ENCODE measurements around the gene TWSG1. TPM values are rescaled to one million over a fixed set of nuclear protein-coding genes. Genes with fewer than 3 reads are reported as not detected.
A peak's percentile ranks its signal among the peaks of the same experiment; 100 is the strongest.
"Not testable (repeated sequence)": the region's sequence is repeated elsewhere in the genome, so short reads cannot be mapped to it uniquely, and the experiment has no call there.

Gene TWSG1
- polyA plus RNA-seq, 1 experiment, result 328 TPM

- CTCF ChIA-PET, result interaction anchor here (0.6 kb wide), 1 partner anchor 9 kb away, joined by 4 read pairs; no protein-coding TSS in a partner anchor
- no peak overlapping the region for H3K27ac ChIP-seq (ENCODE audit: low read depth, low read length)
These were observed 28.3 kb downstream of the TWSG1 start for GRCh38 chr18:9362869-9363268.

DNA sequence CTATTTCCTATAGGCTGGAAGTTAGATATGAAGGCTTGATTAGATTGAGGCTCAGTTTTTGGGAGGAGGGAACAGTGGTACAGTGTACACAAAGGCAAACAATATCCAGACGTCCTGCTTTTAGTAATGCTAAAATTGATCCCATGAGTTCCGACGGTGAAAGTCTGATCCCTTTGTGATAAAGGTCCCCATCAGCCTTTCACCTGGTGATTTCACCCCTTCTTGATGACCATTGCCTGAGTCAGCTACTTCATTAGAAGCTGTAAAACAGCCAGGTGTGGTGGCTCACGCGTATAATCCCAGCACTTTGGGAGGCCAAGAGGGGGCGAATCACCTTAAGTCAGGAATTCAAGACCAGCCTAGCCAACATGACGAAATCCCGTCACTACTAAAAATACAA is 29.7 kb downstream of the TWSG1 start:
- DNase-seq (ENCODE audit: low read depth, low spot score), result no peak
- ChIA-PET CTCF (no interaction called here), POLR2A (no interaction called here)
- Histone ChIP-seq H3K4me3 (ENCODE audit: low read depth, low read length) (no peak overlapping the region), H3K27ac (ENCODE audit: low read depth, low read length) (no peak overlapping the region), H3K9me3 (ENCODE audit: control insufficient read depth, insufficient read depth, low read length) (peaks cover 3% of the 10 kb centered on the region; the same call in 1 of the 2 replicates), H3K27me3 (ENCODE audit: control insufficient read depth, insufficient read depth, low read length) (no peaks in the 10 kb centered on the region)
- TF ChIP-seq, protein P1, sequence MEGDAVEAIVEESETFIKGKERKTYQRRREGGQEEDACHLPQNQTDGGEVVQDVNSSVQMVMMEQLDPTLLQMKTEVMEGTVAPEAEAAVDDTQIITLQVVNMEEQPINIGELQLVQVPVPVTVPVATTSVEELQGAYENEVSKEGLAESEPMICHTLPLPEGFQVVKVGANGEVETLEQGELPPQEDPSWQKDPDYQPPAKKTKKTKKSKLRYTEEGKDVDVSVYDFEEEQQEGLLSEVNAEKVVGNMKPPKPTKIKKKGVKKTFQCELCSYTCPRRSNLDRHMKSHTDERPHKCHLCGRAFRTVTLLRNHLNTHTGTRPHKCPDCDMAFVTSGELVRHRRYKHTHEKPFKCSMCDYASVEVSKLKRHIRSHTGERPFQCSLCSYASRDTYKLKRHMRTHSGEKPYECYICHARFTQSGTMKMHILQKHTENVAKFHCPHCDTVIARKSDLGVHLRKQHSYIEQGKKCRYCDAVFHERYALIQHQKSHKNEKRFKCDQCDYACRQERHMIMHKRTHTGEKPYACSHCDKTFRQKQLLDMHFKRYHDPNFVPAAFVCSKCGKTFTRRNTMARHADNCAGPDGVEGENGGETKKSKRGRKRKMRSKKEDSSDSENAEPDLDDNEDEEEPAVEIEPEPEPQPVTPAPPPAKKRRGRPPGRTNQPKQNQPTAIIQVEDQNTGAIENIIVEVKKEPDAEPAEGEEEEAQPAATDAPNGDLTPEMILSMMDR (IDR thresholded peaks at IDR 0.05; ENCODE audit: low read depth, low read length), result no peak

More at GRCh38 chr18:9362869-9363268, 28.3 kb downstream of the TWSG1 start:
- H3K27me3 ChIP-seq (ENCODE audit: control insufficient read depth, insufficient read depth, low read length), result no peaks in the 10 kb centered on the region
- POLR2A ChIA-PET, result interaction anchor here (0.6 kb wide), 1 partner anchor 26 kb away, joined by 3 read pairs; no protein-coding TSS in a partner anchor
- TF ChIP-seq, protein P1 (IDR thresholded peaks at IDR 0.05; ENCODE audit: low read depth, low read length), result no peak
- DNase-seq (ENCODE audit: low read depth, low spot score), result no peak
- peaks cover 3% of the 10 kb centered on the region; the same call in 1 of the 2 replicates for H3K9me3 ChIP-seq (ENCODE audit: control insufficient read depth, insufficient read depth, low read length)
- no peak overlapping the region for H3K4me3 ChIP-seq (ENCODE audit: low read depth, low read length)

DNA sequence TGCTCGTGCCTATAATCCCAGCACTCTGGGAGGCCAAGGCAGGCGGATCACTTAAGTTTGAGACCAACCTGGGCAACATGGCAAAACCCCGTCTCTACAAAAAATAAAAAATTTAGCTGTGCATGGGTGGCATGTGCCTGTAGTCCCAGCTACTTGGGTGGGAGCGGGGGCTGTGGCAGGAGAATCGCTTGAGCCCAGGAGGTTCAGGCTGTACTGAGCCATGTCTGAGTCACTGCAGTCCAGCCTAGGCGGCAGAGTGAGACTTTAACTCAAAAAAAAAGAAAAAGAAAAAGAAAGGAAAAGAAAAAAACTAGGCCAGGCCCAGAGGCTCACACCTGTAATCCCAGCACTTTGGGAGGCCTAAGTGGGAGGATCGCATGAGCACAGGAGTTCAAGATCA is 30.8 kb downstream of the TWSG1 start:
- peak overlapping the region; percentile 21 for H3K27ac ChIP-seq (ENCODE audit: low read depth, low read length)
- peaks cover 3% of the 10 kb centered on the region; the same call in 1 of the 2 replicates for H3K9me3 ChIP-seq (ENCODE audit: control insufficient read depth, insufficient read depth, low read length)
- TF ChIP-seq, protein P1 (IDR thresholded peaks at IDR 0.05; ENCODE audit: low read depth, low read length), result no peak
- CTCF ChIA-PET, result interaction anchor here (1.5 kb wide), 1 partner anchor 10 kb away, joined by 4 read pairs; no protein-coding TSS in a partner anchor
- POLR2A ChIA-PET, result no interaction called here
- no peaks in the 10 kb centered on the region for H3K27me3 ChIP-seq (ENCODE audit: control insufficient read depth, insufficient read depth, low read length)
- H3K4me3 ChIP-seq (ENCODE audit: low read depth, low read length), result no peak overlapping the region
- DNase-seq (ENCODE audit: low read depth, low spot score), result no peak

- TF ChIP-seq, protein P1 (IDR thresholded peaks at IDR 0.05; ENCODE audit: low read depth, low read length), result peak; percentile 40
- DNase-seq (ENCODE audit: low read depth, low spot score), result no peak
- no peak overlapping the region for H3K4me3 ChIP-seq (ENCODE audit: low read depth, low read length)
- ChIA-PET POLR2A (no interaction called here), CTCF (interaction anchor here (1.5 kb wide), 1 partner anchor 11 kb away, joined by 4 read pairs; no protein-coding TSS in a partner anchor)
- H3K27me3 ChIP-seq (ENCODE audit: control insufficient read depth, insufficient read depth, low read length), result no peaks in the 10 kb centered on the region
- H3K27ac ChIP-seq (ENCODE audit: low read depth, low read length), result no peak overlapping the region
- peaks cover 3% of the 10 kb centered on the region; the same call in 1 of the 2 replicates for H3K9me3 ChIP-seq (ENCODE audit: control insufficient read depth, insufficient read depth, low read length)
These were observed 31.6 kb downstream of the TWSG1 start for GRCh38 chr18:9366126-9366714.

DNA sequence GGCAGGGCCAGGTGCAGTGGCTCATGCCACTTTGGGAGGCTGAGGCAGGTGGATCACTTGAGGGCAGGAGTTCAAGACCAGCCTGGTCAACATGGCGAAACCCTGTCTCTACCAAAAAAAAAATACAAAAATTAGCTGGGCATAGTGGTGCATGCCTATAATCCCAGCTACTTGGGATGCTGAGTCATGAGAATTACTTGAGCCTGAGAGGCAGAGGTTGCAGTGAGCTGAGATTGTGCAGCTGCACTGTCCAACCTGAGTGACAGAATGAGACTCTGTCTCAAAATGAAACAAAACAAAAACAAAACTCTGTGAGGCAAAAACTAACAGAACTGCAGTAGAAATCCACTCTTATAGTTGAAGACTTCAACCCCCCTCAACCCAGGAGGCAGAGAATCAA is 38.7 kb downstream of the TWSG1 start:
- CTCF ChIA-PET; H3K9me3 ChIP-seq (ENCODE audit: control insufficient read depth, insufficient read depth, low read length); H3K27ac ChIP-seq (ENCODE audit: low read depth, low read length); H3K4me3 ChIP-seq (ENCODE audit: low read depth, low read length); DNase-seq (ENCODE audit: low read depth, low spot score); H3K27me3 ChIP-seq (ENCODE audit: control insufficient read depth, insufficient read depth, low read length); POLR2A ChIA-PET: not testable (repeated sequence)
